Panc1 (cell line): ENCODE data around the gene MED31. TPM values are rescaled to one million over a fixed set of nuclear protein-coding genes. Genes with fewer than 3 reads are reported as not detected.

Experiments
- ATAC-seq: fragments of 200-7000 bp; cut with Tn5 transposase; 2 replicates; pipeline ENCODE4 v1.9.1; 2020; ENCODE audit warnings: mild to moderate bottlenecking, moderate library complexity
- BruUV-seq: library from RNA; stranded (reverse); fragments of 400-500 nt; replicated peaks from 2 replicates; lab custom pipeline; 2021; lab: Mats Ljungman, UMichigan
- CTCF ChIA-PET: fragments of 300-600 bp; sonication (Branson Sonifier 250); formaldehyde crosslinking; loops from one replicate; lab custom pipeline; 2022; ENCODE audit warnings: antibody characterized with exemption; lab: Charles Lee
- POLR2A ChIA-PET: fragments of 300-600 bp; sonication (Branson Sonifier 250); formaldehyde crosslinking; loops from one replicate; lab custom pipeline; 2022; ENCODE audit warnings: antibody characterized with exemption; lab: Charles Lee
- DNase-seq: peaks from one replicate; pipeline ENCODE4 v3.0.0-alpha.2; 2010; ENCODE audit warnings: low read depth, low spot score
- H3K27ac ChIP-seq: 2 replicates; pipeline ENCODE4 v1.5.1; 2011; ENCODE audit warnings: mild to moderate bottlenecking, low read length, inconsistent platforms
- H3K27me3 ChIP-seq: fragments of 200-500 bp; sonication (Bioruptor generic); 2 replicates; pipeline ENCODE4 v1.6.0; 2014; ENCODE audit warnings: low read length, inconsistent platforms; ENCODE audit not compliant: control insufficient read depth, insufficient read depth
- H3K36me3 ChIP-seq: fragments of 200-500 bp; sonication (Bioruptor generic); 2 replicates; pipeline ENCODE4 v1.5.1; 2014; ENCODE audit warnings: inconsistent platforms, mild to moderate bottlenecking, low read length, moderate library complexity; ENCODE audit not compliant: control insufficient read depth, insufficient read depth
- H3K4me1 ChIP-seq: 2 replicates; pipeline ENCODE4 v1.5.1; 2011; ENCODE audit warnings: inconsistent platforms, mild to moderate bottlenecking, low read length, moderate library complexity; ENCODE audit not compliant: control insufficient read depth, insufficient read depth
- H3K4me3 ChIP-seq, 2 experiments: 2 replicates each; pipeline ENCODE4 v1.5.1; 2011 to 2012; ENCODE audit warnings: low read depth in 2 of 2, low read length in 2 of 2, mild to moderate bottlenecking in 2 of 2, inconsistent platforms in 1 of 2, moderate library complexity in 1 of 2
- H3K9me3 ChIP-seq: fragments of 200-500 bp; sonication (Bioruptor generic); 2 replicates; pipeline ENCODE4 v1.5.1; 2014; ENCODE audit warnings: low read depth, mild to moderate bottlenecking, inconsistent platforms, low read length, moderate library complexity; ENCODE audit not compliant: control insufficient read depth, insufficient read depth
- POLR2AphosphoS5 ChIP-seq: IDR thresholded peaks from 2 replicates; pipeline ENCODE4 v1.6.1; 2012; ENCODE audit warnings: mild to moderate bottlenecking, low read depth, low read length, moderate library complexity
- SIN3A ChIP-seq: IDR thresholded peaks from 2 replicates; pipeline ENCODE4 v1.6.1; 2012; ENCODE audit warnings: low read depth, mild to moderate bottlenecking, low read length, moderate library complexity, borderline replicate concordance; ENCODE audit not compliant: insufficient read depth
- TCF7L2 ChIP-seq: IDR thresholded peaks from 2 replicates; pipeline ENCODE4 v1.6.1; 2011; ENCODE audit warnings: mild to moderate bottlenecking, low read depth, low read length, inconsistent platforms
- in situ Hi-C: cut with HindIII; loops from 2 replicates; pipeline ENCODE4 v1.10.0; 2016; ENCODE audit warnings: low sequenced_read_pairs, low pct_unique_long_range_greater_than_20kb
- intact Hi-C: fragments of 100-400 bp; cut with micrococcal nuclease; formaldehyde crosslinking; loops from one replicate; pipeline ENCODE4 v1.10.0; 2022; ENCODE audit not compliant: unreplicated experiment
- total RNA-seq: library from RNA; stranded (reverse); gene quantifications from one replicate; pipeline ENCODE4 v1.2.1, GENCODE V29; 2021; ENCODE audit not compliant: unreplicated experiment
- TF ChIP-seq, protein P1 (sequence below), 2 experiments: IDR thresholded peaks; 2 replicates each; pipeline ENCODE4 v1.6.1; 2011 to 2012; ENCODE audit warnings: low read depth in 2 of 2, control low read depth in 1 of 2, low read length in 1 of 2, mild to moderate bottlenecking in 1 of 2, moderate library complexity in 1 of 2; ENCODE audit not compliant: insufficient read depth in 1 of 2
- TF ChIP-seq, protein P2 (sequence below): fragments of 450-650 bp; IDR thresholded peaks from 2 replicates; pipeline ENCODE4 v1.5.1; 2017; ENCODE audit warnings: mild to moderate bottlenecking

The MED31 gene
- total RNA-seq, 1 experiment from 2014 or later: 18.6 TPM

DNA sequence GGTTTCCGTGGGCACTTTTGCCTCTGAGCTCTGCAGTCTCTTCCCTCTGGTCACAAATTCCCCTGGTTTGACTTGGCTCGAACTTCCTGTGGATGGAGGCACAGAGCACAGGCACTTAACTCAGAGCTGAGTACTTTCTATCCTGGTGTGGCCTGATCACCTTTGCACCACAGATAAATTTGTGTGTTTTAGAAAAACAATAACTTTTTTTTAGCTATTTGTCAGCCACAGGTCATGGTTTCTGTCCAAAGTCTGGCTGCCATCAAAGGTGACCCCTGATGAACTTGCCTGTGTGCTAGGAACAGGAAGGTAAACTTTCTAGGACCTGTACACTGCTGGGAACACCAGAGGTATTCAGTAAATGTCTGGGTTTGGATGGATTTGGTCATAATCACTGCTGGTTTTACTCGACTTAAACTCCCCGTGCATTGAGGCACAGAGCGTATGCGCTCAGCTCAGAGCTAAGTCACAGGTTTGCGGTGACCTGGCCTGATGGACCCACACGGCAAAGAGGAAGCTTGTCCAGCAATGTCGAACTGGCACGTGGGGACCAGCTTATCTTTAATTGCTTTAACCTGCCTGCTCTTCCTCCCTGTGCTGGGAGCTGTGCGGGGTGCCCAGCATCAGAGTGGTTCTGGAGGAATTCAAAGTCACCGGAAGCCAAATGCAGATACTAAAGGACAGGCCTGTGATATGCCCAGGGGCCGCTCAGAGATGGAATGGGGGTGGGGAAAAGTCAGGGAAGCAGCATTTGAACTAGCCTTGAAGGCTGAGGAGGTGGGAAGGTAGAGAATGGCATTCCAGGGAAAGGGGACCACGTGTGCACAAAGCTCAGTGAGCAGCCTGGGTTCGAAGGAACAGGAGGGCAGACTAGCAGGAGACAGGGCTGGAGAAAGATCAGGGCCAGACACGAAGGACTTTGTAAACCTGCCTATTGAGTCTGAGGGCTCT is 48.9 kb upstream of the MED31 start:
- Histone ChIP-seq H3K4me3 (no peak overlapping the region), H3K9me3 (no peaks in the 10 kb centered on the region), H3K27me3 (no peaks in the 10 kb centered on the region; the same call in 1 of the 2 replicates), H3K27ac (no peak overlapping the region), H3K36me3 (no peaks in the 10 kb centered on the region), H3K4me1 (no peaks in the 10 kb centered on the region)
- ChIA-PET POLR2A (no interaction called here), CTCF (no interaction called here)
- ATAC-seq: no peak
- TF ChIP-seq SIN3A: no peak
- TF ChIP-seq, protein P1, sequence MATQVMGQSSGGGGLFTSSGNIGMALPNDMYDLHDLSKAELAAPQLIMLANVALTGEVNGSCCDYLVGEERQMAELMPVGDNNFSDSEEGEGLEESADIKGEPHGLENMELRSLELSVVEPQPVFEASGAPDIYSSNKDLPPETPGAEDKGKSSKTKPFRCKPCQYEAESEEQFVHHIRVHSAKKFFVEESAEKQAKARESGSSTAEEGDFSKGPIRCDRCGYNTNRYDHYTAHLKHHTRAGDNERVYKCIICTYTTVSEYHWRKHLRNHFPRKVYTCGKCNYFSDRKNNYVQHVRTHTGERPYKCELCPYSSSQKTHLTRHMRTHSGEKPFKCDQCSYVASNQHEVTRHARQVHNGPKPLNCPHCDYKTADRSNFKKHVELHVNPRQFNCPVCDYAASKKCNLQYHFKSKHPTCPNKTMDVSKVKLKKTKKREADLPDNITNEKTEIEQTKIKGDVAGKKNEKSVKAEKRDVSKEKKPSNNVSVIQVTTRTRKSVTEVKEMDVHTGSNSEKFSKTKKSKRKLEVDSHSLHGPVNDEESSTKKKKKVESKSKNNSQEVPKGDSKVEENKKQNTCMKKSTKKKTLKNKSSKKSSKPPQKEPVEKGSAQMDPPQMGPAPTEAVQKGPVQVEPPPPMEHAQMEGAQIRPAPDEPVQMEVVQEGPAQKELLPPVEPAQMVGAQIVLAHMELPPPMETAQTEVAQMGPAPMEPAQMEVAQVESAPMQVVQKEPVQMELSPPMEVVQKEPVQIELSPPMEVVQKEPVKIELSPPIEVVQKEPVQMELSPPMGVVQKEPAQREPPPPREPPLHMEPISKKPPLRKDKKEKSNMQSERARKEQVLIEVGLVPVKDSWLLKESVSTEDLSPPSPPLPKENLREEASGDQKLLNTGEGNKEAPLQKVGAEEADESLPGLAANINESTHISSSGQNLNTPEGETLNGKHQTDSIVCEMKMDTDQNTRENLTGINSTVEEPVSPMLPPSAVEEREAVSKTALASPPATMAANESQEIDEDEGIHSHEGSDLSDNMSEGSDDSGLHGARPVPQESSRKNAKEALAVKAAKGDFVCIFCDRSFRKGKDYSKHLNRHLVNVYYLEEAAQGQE (IDR thresholded peaks at IDR 0.05; ENCODE audit: insufficient read depth in 1 of 2, low read depth in 2 of 2, low read length in 1 of 2): no peak
- TF ChIP-seq, protein P2, sequence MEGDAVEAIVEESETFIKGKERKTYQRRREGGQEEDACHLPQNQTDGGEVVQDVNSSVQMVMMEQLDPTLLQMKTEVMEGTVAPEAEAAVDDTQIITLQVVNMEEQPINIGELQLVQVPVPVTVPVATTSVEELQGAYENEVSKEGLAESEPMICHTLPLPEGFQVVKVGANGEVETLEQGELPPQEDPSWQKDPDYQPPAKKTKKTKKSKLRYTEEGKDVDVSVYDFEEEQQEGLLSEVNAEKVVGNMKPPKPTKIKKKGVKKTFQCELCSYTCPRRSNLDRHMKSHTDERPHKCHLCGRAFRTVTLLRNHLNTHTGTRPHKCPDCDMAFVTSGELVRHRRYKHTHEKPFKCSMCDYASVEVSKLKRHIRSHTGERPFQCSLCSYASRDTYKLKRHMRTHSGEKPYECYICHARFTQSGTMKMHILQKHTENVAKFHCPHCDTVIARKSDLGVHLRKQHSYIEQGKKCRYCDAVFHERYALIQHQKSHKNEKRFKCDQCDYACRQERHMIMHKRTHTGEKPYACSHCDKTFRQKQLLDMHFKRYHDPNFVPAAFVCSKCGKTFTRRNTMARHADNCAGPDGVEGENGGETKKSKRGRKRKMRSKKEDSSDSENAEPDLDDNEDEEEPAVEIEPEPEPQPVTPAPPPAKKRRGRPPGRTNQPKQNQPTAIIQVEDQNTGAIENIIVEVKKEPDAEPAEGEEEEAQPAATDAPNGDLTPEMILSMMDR: no peak
- no peak for TF ChIP-seq TCF7L2
- no peak for TF ChIP-seq POLR2AphosphoS5
- BruUV-seq: no TSS peak
- in situ Hi-C loops (no loop called here), intact Hi-C loops (no loop called here)
- no peak for DNase-seq

GRCh38 chr17:6698004-6698403 is 46.6 kb upstream of the MED31 start:
- ChIA-PET CTCF (no interaction called here), POLR2A (no interaction called here)
- Histone ChIP-seq H3K4me3 (no peak overlapping the region), H3K27ac (no peak overlapping the region), H3K27me3 (no peaks in the 10 kb centered on the region; the same call in 1 of the 2 replicates), H3K4me1 (no peaks in the 10 kb centered on the region), H3K36me3 (no peaks in the 10 kb centered on the region), H3K9me3 (no peaks in the 10 kb centered on the region)
- BruUV-seq: no TSS peak
- ATAC-seq (no peak), DNase-seq (no peak)
- in situ Hi-C loops (no loop called here), intact Hi-C loops (no loop called here)
- TF ChIP-seq SIN3A: no peak
- TF ChIP-seq, protein P2: no peak
- TF ChIP-seq POLR2AphosphoS5: no peak
- TF ChIP-seq TCF7L2: no peak
- TF ChIP-seq, protein P1 (IDR thresholded peaks at IDR 0.05; ENCODE audit: insufficient read depth in 1 of 2, low read depth in 2 of 2, low read length in 1 of 2): no peak
